ENCODE data around the gene EEA1.

The EEA1 gene

DNA sequence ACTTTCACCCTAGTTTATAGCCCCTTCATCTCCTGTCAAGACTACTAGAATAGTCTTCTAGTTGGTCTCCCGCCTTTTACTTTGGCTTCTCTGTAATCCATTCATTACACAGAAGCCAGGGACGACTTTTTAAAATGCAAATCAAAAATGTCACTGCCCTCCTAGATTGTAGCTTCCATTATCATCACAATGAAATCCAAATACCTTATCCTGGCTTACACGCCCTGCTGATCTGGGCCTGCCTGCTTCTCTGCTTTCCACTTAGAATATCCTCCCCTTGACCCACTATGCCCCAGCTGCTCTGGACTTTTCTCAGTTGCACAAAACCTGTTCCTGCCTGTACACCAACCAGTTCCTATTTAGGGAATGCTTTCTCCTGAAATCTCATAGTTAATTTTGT lies 4.5 kb upstream of the EEA1 start:
- FAIRE-seq = no peak

DNA sequence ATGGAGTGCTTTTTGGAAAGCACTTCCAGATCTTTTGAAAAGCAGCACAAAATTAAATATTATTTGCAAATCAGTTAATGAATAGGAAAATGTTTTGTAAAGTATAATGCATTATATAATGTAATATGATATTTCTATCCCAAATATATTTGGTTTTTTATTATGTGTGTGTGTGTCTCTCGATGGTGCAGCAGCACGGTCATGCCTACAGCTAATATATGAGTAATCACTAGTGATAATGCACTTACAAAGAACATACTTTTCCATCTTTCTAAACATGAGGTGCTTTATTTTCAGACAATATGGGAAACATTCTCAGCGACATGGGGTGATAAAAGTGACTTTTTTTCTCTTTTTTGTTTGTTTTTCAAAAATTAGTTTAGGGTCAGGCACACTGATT lies 1.3 kb upstream of the EEA1 start:
- FAIRE-seq = no peak

DNA sequence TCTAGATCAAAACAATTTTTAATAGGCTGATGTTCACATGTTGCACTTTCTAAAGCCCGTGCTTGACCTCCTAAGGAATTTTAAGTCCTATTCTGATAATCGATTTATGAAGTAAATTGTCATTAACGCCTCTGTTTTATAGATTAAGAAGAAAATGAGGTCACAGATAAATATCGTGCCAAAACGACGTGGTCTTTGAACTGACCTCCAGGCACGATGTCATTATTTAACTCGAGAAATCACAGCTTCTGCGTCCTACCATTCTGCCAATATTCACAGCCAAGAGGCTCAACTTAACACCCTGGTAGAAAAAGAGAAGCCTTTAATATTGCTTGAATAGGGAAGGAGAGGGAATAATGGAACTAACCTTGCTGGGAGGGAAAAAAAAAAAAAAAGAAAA lies 888 bp upstream of the EEA1 start:
- FAIRE-seq = no peak

DNA sequence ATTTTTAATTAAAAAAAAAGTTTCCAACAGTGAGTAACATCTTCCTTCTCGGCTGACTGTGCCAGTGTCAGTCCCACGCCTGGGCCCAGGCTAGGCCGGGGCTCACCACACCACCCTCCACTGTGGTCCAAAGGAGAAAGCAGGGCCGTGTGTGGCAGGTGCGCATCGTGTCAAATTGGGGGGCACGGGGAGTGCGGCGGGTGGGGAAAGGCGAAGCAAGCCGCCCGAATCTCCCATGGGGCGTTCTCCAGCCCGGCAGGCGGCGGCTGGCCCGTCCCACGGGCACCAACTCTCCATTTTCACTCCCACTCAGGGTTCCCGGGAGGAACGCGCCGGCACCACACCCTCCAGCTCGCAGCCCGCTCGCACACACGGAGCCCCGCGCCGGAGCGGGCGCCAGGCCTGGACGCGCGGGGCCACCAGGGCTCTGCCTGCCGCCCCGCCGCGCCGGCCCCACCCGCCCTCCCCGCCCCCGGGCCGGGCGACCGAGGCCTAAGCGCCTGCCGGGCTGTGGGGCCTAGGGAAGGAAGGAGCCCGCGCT lies 604 bp downstream of the EEA1 start:
- no peak for FAIRE-seq

DNA sequence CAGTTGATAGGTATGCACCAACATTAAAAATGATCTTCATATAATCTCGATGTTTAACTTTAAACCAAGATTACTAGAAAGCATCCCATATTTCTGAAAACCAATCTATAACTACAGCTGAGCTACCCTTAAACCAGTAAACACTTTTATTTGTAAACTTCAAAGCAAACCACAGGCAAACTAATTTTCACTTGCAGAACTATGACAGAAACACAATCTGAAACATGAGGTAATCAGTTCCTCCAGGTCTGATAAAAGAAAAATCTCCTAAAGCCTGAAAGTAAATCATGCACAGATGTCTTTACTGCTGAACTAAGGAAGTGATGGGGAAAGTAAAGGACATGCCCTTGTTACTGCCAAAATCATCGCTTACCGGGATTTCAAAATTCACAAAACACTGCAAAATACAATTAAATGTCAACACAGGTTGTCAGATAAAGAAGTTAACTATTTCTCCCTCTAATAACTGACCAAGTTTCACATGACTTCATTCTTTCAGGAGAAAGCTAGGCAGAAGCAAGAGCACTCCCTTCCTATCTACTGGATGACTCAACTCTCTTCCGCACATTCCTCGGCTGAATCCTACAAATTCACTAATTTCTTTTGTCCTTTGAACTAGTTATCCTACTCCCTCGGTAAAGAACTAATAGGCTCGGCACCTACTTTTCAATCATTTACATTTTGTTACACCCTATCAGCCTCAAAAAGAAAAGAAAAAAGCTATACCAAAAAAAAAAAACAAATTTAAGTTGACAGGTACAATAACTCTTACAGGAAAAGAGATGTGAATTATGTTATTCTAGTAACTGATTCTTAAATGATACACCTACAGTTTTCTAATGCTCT lies 1.4 kb downstream of the EEA1 start:
- no peak for FAIRE-seq

DNA sequence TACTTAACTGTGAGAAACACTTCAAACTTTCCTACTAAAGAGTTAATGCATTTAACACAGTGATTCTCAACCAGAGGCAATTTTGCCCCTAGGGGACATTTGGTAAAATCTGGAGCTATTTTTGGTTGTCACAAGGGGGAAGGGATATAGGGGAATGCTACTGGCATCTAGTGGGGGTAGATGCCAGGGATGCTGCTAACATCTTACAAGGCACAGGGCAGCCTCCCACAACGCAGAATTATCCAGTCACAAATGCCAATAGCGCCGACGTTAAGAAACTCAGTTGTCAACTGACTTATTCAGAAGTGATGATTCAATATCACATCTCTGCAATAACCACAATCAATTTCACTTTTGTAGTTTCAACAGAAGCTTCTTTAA lies 2.0 kb downstream of the EEA1 start:
- FAIRE-seq = no peak

DNA sequence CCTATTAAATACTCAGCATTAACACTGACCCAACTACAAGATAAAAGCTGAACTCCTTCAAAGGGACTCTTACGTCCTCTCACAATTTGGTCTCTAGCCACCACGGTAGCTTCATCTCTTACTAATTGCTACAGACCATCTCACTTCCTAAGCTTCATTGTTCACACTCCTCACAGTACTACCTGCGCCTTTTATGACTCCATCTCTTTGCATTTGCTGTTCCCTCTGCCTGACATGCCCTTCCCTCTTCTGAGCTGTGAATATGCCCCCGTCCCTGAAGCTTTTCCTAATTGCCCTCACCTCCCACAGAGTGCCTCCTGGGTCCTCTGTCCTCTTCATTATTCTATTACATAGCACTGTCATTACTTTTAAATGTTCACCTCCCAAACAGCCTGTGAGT lies 2.5 kb downstream of the EEA1 start:
- FAIRE-seq = no peak

DNA sequence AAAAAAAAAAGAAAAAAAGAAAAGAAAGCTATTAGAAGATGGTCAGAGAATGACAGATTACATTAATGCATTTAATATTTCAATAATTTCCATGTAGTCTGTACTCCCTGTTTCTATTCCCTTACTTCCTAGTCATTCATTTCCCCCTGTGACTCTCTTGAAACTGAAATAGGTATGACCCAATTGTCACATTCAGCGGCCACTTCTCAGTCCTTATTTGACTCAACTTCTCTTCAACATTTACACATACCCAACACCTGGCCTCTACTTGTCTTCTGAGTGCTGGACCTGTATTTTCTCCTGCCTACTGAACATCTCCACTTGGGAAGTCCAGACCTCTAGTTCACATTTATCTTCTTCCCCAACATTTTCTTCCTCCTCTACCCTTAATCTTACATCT lies 7.2 kb downstream of the EEA1 start:
- no peak for FAIRE-seq

DNA sequence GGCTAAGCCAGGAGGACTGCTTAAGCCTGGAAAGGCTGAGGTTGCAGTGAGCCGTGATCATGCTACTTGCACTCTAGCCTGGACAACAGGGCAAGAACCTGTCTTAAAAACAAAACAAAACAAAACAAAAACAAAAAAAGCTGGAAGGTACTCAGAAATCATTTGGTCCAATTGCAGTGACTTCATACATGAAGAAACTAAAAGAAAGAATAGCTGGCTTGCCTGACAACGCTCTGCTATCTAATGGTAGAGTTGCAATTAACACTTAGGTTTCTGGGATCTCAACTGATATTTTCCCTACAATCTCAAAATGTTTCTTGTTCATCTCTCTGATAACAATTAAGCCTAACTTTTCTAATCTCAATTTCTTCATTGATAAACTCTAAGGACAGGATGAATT lies 13.7 kb downstream of the EEA1 start:
- FAIRE-seq = no peak

DNA sequence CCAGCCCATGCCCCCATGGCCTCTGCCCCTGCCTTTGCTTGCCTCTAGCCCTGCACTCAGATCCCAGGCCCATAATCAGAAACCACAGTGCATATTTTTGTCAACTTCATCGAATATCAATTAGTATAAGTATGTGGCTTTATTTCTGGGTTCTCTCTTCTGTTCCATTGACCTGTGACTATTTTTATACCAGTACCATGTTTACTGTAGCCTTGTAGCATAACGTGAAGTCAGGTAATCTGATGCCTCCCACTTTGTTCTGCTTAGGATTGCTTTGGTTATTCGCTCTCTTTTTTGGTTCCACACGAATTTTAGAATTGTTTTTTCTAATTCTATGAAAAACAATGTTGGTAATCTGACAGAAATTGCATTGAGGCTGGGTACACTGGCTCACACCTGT lies 14.9 kb downstream of the EEA1 start:
- no peak for FAIRE-seq

DNA sequence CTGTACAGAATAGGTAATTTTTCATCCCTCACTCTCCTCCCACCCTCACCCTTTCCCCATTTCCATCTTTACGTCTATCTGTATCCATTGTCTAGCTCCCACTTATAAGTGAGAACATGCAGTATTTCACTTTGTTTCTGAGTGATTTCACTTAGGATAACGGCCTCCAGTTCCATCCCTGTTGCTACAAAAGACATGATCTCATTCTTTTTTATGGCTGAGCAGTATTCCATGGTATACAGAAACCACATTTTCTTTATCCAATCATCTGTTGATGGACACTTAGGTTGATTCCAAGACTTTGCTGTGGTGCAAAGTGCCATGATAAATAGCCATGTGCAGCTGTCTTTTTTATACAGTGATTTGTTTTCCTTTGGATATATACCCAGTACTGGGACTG lies 16.4 kb downstream of the EEA1 start:
- FAIRE-seq = no peak

DNA sequence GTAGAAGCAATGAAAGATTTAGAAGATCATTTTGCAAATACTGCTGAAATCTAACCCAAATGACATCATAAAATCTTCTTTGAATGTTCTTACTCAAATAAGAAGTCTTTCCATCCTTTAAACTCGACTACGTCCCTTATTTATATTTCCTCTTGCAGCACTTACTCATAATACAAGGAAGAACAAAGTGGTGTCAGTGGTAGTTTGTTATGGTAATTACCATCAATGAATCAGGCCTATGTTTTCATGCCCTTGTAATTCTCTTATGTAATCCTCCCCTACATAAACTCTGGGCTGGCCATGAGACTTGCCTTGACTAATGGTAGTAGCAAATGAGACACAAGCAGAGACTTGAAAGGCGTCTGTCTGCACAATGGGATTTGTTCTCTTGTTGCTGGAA lies 17.0 kb downstream of the EEA1 start:
- no peak for FAIRE-seq

DNA sequence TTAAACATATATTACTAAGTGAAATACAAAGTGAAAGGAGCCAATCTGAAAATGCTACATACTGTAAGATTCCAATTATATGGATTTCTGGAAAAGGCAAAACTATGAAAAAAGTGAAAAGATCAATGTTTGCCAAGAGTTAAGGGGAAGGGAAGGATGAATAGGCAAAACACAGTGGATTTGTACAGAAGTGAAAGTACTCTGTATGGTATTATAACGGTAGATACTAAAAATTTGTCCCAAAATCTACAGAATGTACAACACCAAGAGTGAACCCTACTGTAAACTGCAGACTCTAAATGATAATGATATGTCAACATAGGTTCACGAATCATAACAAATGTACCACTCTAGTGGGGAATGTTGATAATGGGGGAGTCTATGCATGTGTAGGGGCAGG lies 17.8 kb downstream of the EEA1 start:
- no peak for FAIRE-seq

DNA sequence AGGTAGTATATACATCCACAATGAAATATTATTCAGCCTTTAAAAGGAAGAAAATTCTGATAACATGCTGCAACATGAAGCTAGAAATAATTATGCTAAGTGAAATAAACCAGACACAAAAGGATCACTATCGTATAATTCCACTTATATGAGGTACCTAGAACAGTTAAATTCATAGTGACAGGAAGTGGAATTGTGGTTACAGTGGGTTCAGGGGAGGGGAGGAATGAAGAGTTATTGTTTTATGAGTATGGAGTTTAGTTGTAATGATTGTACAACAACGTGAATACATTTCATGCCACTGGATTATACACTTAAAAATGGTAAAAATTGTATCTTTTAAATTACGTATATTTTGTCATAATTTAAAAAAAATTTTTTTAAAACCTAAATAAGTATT lies 21.0 kb downstream of the EEA1 start:
- no peak for FAIRE-seq

DNA sequence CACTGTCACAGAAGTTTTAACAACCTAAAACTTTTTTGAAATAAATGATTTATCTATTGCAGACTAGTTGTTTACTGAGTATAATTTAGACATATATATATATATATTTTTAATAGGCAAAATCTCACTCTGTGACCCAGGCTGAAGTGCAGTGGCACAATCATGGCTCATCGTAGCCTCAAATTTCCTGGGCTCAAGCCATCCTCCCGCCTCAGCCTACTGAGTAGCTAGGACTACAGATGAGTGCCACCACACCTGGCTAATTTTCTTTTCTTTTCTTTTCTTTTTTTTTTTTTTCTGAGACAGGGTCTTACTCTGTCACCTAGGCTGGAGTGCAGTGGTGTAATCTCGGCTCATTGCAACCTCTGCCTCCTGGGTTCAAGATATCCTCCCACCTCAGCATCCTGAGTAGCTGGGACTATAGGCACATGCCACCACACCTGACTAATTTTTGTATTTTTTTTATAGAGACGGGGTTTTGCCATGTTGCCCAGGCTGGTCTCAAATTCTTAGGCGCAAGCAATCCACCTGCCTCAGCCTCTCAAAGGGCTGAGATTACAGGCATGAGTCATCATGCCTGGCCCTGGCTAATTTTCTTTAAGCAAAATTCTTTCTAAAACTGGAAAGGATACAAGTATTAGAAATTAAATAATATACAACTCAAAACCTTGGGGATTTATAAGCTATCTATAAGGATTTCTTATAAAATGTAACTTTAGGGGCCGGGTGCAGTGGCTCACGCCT lies 23.1 kb downstream of the EEA1 start:
- FAIRE-seq = no peak

DNA sequence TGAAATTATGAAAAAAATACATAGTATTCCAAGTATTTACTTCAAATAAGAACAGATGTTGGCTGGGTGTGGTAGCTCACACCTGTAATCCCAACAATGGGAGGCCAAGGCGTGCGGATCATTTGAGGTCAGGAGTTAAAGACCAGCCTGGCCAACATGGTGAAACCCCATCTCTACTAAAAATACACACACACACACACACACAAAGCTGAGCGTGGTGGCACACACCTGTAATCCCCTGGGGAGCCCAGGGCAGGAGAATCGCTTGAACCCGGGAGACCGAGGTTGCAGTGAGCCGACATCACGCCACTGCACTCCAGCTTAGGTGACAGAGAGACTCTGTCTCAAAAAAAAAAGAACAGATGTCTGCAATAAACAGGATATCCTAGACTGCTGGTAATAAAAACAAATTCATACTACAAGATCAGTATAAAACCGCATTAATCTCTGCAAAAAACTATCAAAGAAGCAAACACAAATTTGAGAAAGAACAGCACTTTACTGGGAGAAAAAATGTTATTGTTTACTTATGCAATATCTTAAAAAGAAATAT lies 23.8 kb downstream of the EEA1 start:
- no peak for FAIRE-seq

DNA sequence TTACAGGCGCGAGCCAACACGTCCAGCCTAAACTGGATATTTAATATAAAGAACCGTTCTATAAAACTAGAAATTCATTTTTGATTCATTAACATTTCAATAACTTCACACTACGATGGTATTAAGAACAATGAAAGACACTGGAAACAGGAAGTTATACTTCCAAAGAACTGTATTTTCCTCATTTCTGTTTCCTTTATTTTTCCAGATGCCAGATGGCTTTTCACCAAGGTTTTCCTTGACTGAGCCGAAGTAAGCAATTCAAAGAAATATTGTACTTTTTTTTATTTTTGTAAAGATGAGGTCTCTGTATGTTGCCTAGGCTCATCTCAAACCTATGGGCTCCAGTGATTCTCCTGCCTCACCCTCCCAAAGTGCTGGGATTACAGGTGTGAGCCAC lies 28.2 kb downstream of the EEA1 start:
- FAIRE-seq = no peak

DNA sequence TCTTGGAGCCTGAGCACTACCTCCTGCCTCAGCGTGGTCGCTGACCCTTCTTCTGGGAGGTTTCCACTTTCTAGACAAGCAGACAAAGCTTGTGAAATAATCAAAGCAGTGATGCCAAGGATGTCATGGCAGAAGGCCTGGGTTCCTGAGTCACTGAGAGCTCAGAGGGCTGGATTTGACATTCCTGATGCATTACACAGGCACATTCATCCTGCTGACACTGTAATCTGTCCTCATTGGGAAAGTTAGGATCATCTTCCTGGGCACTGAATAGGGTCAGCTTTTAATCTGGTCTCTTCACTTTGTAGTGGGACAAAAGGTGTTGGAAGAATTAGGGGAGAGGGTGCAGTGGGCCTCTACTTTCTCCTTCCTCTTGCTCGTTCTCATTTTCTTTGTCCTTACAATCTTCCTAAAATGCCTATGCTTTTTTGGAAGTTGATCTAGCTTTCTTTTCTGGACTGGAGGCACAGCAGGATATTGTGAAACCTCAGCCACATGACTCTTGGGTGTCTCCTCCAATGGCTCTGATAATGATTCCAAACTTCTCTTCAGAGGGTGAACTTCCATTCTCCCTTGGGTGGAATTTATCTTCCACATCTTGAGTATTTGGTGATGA lies 29.6 kb downstream of the EEA1 start:
- FAIRE-seq = no peak

DNA sequence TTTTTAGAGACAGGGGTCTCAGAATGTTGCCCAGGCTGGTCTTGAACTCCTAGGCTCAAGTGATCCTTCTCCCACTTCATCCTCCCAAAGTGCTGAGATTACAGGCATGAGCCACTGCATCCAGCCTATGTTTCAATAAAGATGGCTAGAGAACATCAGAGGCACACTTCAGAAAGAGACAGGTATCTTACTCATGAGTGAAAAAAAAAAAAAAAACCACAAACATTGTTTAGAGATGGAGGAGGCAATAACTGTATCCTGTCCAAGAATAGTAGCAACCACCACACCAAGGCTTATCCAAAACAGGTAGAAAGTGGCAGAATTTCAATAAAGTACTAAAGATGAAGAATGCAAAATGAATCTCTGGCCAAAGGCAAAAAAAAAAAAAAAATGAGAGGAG lies 30.3 kb downstream of the EEA1 start:
- no peak for FAIRE-seq

DNA sequence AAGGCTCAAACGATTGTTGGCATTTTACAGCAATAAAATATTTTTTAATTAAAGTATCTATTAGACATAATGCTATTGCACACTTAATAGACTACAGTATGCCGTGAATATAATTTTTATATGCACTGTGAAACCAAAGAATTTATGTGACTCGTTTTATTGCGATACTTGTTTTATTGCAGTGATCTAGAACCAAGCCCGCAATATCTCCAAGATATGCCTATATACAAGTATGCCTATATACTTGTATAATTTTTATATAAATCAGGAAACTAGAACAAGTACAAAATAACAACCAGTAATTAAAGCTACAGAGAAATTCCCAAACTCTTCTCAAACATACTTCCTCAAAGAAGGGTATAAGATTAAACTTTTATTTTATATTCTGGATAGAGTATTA lies 31.3 kb downstream of the EEA1 start:
- FAIRE-seq = no peak

DNA sequence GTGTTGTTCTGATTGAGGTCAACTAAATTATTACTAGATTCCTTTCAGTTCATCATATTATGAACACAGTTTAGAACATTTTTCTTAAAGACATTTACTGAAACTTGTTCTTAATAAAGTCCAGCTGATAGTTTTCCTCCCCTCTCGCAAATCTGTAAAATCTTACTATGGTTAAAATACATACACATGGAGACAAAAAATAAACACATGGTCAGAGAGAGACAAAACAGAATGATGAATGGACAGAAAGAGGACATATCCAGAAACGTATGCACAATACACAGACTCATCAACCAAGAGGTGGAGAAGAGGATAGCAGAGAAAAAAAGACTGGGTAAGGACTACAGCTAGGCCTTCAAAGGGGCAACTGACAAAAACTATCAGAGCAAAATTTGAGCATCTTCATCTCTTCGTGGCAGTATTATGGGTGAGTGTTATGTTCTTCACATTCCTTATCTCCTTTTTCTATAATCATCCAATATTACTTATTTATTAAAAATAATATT lies 38.4 kb downstream of the EEA1 start:
- FAIRE-seq = no peak

DNA sequence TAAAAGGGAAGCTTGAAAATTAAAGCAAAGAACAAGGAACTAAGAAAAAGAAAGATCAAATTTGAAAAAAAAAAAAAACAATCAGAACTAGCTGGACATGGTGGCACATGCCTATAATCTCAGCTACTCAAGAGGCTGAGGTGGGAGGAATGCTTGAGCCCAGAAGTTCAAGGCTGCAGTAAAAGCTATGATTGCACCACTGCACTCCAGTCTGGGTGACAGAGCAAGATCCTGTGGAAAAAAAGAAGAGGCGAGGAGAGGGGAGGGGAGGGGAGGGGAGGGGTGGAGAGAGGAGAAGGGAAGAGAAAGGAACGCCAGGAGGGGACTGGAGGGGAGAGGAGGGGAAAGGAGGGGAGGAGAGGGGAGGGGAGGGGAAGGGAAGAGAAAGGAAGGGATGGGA lies 43.0 kb downstream of the EEA1 start:
- FAIRE-seq = no peak

DNA sequence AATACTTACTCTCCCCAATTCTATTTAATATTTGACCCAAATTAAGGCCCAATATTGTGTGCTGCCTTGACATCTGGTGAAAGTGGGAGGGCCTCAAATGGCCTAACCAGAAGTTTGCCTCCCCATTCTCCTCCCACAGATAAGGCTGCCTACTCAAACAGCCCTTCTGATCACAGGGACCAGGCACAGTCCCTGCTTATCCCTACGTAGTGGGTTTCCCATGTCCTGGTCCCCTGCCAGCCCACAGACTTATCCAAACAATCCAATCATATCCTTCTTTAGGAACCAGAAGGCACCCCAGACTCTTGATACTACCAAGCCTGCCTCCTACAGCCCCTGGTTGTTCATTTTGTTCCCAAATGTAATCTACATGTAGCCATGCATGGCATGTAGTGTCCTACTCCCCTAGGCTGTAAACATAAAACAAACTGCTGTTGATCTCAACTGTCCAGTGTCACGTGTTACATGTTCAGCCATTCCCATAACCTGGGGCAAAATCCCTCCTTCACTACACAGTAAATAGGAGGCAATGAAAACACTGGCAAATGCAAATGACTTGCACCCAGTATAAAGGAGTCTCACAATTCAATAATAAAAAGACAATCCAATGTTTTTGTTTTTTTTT lies 49.3 kb downstream of the EEA1 start:
- FAIRE-seq = no peak
